ENCODE results near the gene SOX18.

Gene SOX18

GRCh38 chr20:64051561-64052325 is 2.3 kb upstream of the SOX18 start:
- no peak for DNase-seq (ENCODE audit: low read depth)

GRCh38 chr20:64051033-64051452 is 1.6 kb upstream of the SOX18 start:
- DNase-seq (ENCODE audit: low read depth), result no peak

- DNase-seq (ENCODE audit: low read depth), result no peak
These were observed 1.0 kb upstream of the SOX18 start for GRCh38 chr20:64050261-64051032.

GRCh38 chr20:64049878-64050260 is 430 bp upstream of the SOX18 start:
- no peak for DNase-seq (ENCODE audit: low read depth)

GRCh38 chr20:64048402-64049044 is 916 bp downstream of the SOX18 start:
- no peak for DNase-seq (ENCODE audit: low read depth)

- no peak for DNase-seq (ENCODE audit: low read depth)
These were observed 1.5 kb downstream of the SOX18 start for GRCh38 chr20:64047968-64048401.

GRCh38 chr20:64047046-64047389 is 2.4 kb downstream of the SOX18 start:
- DNase-seq (ENCODE audit: low read depth), result no peak

- DNase-seq (ENCODE audit: low read depth), result no peak
These were observed 4.0 kb downstream of the SOX18 start for GRCh38 chr20:64045346-64046011.

GRCh38 chr20:64044484-64045247 is 4.8 kb downstream of the SOX18 start:
- DNase-seq (ENCODE audit: low read depth), result no peak

- DNase-seq (ENCODE audit: low read depth), result no peak
These were observed 5.7 kb downstream of the SOX18 start for GRCh38 chr20:64043768-64044167.

- no peak for DNase-seq (ENCODE audit: low read depth)
These were observed 7.2 kb downstream of the SOX18 start for GRCh38 chr20:64042054-64042781.

- no peak for DNase-seq (ENCODE audit: low read depth)
These were observed 7.7 kb downstream of the SOX18 start for GRCh38 chr20:64041781-64042053.

GRCh38 chr20:64041040-64041780 is 8.2 kb downstream of the SOX18 start:
- DNase-seq (ENCODE audit: low read depth), result no peak

- DNase-seq (ENCODE audit: low read depth), result no peak
These were observed 9.0 kb downstream of the SOX18 start for GRCh38 chr20:64040231-64041039.

GRCh38 chr20:64039293-64040160 is 9.9 kb downstream of the SOX18 start:
- DNase-seq (ENCODE audit: low read depth), result no peak

- no peak for DNase-seq (ENCODE audit: low read depth)
These were observed 10.7 kb downstream of the SOX18 start for GRCh38 chr20:64038565-64039292.

- no peak for DNase-seq (ENCODE audit: low read depth)
These were observed 11.2 kb downstream of the SOX18 start for GRCh38 chr20:64038224-64038564.

All from HS-5 (cell line).